Thyroid gland (tissue), 4 donors: ENCODE measurements around the gene HSD17B11.

Source experiments
- CTCF ChIP-seq, 6 experiments: fragments of 200-600 bp in 3 of 6; fragments of 450-650 bp in 3 of 6; sonication (generic) in 3 of 6; IDR thresholded peaks; one replicate each; pipeline ENCODE4 v1.5.1; 2016 to 2019; ENCODE audit warnings: antibody characterized with exemption in 6 of 6, mild to moderate bottlenecking in 2 of 6, inconsistent platforms in 1 of 6, moderate library complexity in 1 of 6
- POLR2A ChIP-seq, 2 donors: fragments of 450-650 bp; IDR thresholded peaks; one replicate each; pipeline ENCODE4 v1.6.1; 2017; ENCODE audit warnings: antibody characterized with exemption in 2 of 2, mild to moderate bottlenecking in 2 of 2, moderate library complexity in 1 of 2

- TF ChIP-seq POLR2A (IDR thresholded peaks at IDR 0.05) (no peak), CTCF (IDR thresholded peaks at IDR 0.05) (no peak)
Measured at GRCh38 chr4:87377816-87378215, 13.2 kb downstream of the HSD17B11 start.
